Endodermal cell (in vitro differentiated cells): ENCODE measurements around the gene TSPAN11. TPM values are rescaled to one million over a fixed set of nuclear protein-coding genes. Genes with fewer than 3 reads are reported as not detected.

Experiments used
- DNase-seq: peaks from one replicate; pipeline ENCODE4 v3.0.0-alpha.2; 2017
- H3K27ac ChIP-seq: 2 replicates; pipeline ENCODE4 v1.5.1; 2013; ENCODE audit warnings: mild to moderate bottlenecking, low read depth, low read length, moderate library complexity
- H3K27me3 ChIP-seq: 2 replicates; pipeline ENCODE4 v1.6.1; 2013; ENCODE audit warnings: mild to moderate bottlenecking, low read length, moderate library complexity; ENCODE audit not compliant: insufficient read depth, control insufficient read depth, poor library complexity, severe bottlenecking
- H3K36me3 ChIP-seq: 2 replicates; pipeline ENCODE4 v1.7.0; 2013; ENCODE audit warnings: mild to moderate bottlenecking, low read length, moderate library complexity; ENCODE audit not compliant: control insufficient read depth, insufficient read depth
- H3K4me1 ChIP-seq: one replicate; pipeline ENCODE4 v1.7.0; 2013; ENCODE audit warnings: low read length; ENCODE audit not compliant: control insufficient read depth, insufficient read depth
- H3K4me3 ChIP-seq: 2 replicates; pipeline ENCODE4 v1.5.1; 2013; ENCODE audit warnings: mild to moderate bottlenecking, low read length, moderate library complexity
- H3K9ac ChIP-seq: 2 replicates; pipeline ENCODE4 v1.6.1; 2013; ENCODE audit warnings: mild to moderate bottlenecking, low read length, moderate library complexity; ENCODE audit not compliant: poor library complexity, severe bottlenecking; ENCODE audit errors: extremely low read depth
- H3K9me3 ChIP-seq: 2 replicates; pipeline ENCODE4 v1.6.1; 2013; ENCODE audit warnings: mild to moderate bottlenecking, low read length, moderate library complexity; ENCODE audit not compliant: control insufficient read depth
- H3K27ac Mint-ChIP-seq: 2 replicates; pipeline ENCODE4 v1.8.0; 2020; ENCODE audit warnings: mixed read lengths
- H3K27me3 Mint-ChIP-seq: 2 replicates; pipeline ENCODE4 v1.8.0; 2021; ENCODE audit warnings: mild to moderate bottlenecking, mixed read lengths; ENCODE audit not compliant: insufficient read depth
- H3K36me3 Mint-ChIP-seq: 2 replicates; pipeline ENCODE4 v1.8.0; 2020; ENCODE audit warnings: low read depth, mixed read lengths
- H3K4me1 Mint-ChIP-seq: 2 replicates; pipeline ENCODE4 v1.8.0; 2020; ENCODE audit warnings: mixed read lengths
- H3K4me3 Mint-ChIP-seq: 2 replicates; pipeline ENCODE4 v1.8.0; 2020; ENCODE audit warnings: mild to moderate bottlenecking, moderate library complexity, mixed read lengths
- H3K9me3 Mint-ChIP-seq: 2 replicates; pipeline ENCODE4 v1.8.0; 2020; ENCODE audit warnings: mild to moderate bottlenecking, mixed read lengths
- WGBS, 2 experiments: methylation state at CpG; one replicate each; pipeline versions ENCODE4 v1.1.5 to v1.1.7; 2013; ENCODE audit warnings: missing lambda C conversion rate in 2 of 2, mixed read lengths in 1 of 2; ENCODE audit not compliant: insufficient coverage in 1 of 2, insufficient read length in 1 of 2; 5-methylcytosine and 5-hydroxymethylcytosine counted together
- total RNA-seq, 2 donors: library from RNA; stranded (reverse); fragmentation: NEBNext Ultra II Directional in 1 of 2; extraction: Animal tissue kit (Norgen Biotek cat#: 25700) in 1 of 2; gene quantifications; 2 replicates in 1 of 2; 3 replicates in 1 of 2; pipeline ENCODE4 v1.2.1, GENCODE V29; 2021
- TF ChIP-seq, protein P1 (sequence below): fragments of 200-600 bp; sonication (generic); conservative IDR thresholded peaks from 2 replicates; pipeline ENCODE4 v1.5.0; 2021; ENCODE audit warnings: antibody characterized with exemption, mild to moderate bottlenecking

The TSPAN11 gene
- total RNA-seq, 2 donors from 2014 or later: 0.20 to 3.6 TPM

GRCh38 chr12:30900351-30900750, 26.2 kb upstream of the TSPAN11 start:
- Histone ChIP-seq H3K27ac (no peak overlapping the region), H3K9ac (no peak overlapping the region), H3K4me3 (no peak overlapping the region), H3K27me3 (no peaks in the 10 kb centered on the region), H3K9me3 (no peaks in the 10 kb centered on the region), H3K4me1 (no peaks in the 10 kb centered on the region), H3K36me3 (no peaks in the 10 kb centered on the region)
- Mint-ChIP-seq H3K36me3 (no peaks in the 10 kb centered on the region), H3K4me3 (no peak overlapping the region), H3K27me3 (no peaks in the 10 kb centered on the region), H3K4me1 (no peaks in the 10 kb centered on the region), H3K27ac (no peak overlapping the region), H3K9me3 (peaks cover 2% of the 10 kb centered on the region)
- TF ChIP-seq, protein P1, sequence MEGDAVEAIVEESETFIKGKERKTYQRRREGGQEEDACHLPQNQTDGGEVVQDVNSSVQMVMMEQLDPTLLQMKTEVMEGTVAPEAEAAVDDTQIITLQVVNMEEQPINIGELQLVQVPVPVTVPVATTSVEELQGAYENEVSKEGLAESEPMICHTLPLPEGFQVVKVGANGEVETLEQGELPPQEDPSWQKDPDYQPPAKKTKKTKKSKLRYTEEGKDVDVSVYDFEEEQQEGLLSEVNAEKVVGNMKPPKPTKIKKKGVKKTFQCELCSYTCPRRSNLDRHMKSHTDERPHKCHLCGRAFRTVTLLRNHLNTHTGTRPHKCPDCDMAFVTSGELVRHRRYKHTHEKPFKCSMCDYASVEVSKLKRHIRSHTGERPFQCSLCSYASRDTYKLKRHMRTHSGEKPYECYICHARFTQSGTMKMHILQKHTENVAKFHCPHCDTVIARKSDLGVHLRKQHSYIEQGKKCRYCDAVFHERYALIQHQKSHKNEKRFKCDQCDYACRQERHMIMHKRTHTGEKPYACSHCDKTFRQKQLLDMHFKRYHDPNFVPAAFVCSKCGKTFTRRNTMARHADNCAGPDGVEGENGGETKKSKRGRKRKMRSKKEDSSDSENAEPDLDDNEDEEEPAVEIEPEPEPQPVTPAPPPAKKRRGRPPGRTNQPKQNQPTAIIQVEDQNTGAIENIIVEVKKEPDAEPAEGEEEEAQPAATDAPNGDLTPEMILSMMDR: no peak
- 86 to 100% methylated on average over 1 of the region's 1 CpG for WGBS, 2 experiments
- DNase-seq: no peak

DNA sequence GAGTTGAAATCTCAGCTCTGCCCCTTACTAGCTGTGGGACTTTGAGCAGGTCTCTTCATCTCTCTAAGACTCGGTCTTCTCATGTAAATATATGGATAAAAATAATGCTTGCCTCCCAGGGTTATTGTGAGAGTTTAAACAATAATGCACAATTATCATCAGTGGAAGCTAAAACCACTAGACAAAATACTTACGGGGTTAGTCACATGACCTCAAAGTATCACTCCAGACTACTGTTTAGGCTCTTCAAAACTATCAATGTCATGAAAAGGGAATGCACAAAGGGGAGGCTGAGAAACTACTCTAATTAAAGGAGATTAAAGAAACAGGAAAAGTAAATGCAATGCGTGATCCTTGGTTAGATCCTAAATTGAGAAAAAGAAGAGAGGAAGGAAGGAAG, 24.5 kb upstream of the TSPAN11 start:
- no peaks in the 10 kb centered on the region for H3K27me3 ChIP-seq
- Mint-ChIP-seq H3K4me3 (no peak overlapping the region), H3K27me3 (peaks cover 2% of the 10 kb centered on the region), H3K9me3 (peaks cover 2% of the 10 kb centered on the region), H3K27ac (no peak overlapping the region), H3K36me3 (no peaks in the 10 kb centered on the region), H3K4me1 (no peaks in the 10 kb centered on the region)
- TF ChIP-seq, protein P1: no peak
- H3K4me1 ChIP-seq: no peaks in the 10 kb centered on the region
- H3K9ac ChIP-seq: no peak overlapping the region
- 95 to 100% methylated on average over 2 to 3 of the region's 3 CpGs for WGBS, 2 experiments
- no peak overlapping the region for H3K4me3 ChIP-seq
- H3K27ac ChIP-seq: no peak overlapping the region
- no peak for DNase-seq
- no peaks in the 10 kb centered on the region for H3K9me3 ChIP-seq
- no peaks in the 10 kb centered on the region for H3K36me3 ChIP-seq

- Mint-ChIP-seq H3K4me3 (no peak overlapping the region), H3K27me3 (peaks cover 2% of the 10 kb centered on the region), H3K27ac (no peak overlapping the region), H3K9me3 (peaks cover 2% of the 10 kb centered on the region), H3K36me3 (no peaks in the 10 kb centered on the region), H3K4me1 (no peaks in the 10 kb centered on the region)
- 95 to 100% methylated on average over 2 to 3 of the region's 4 CpGs for WGBS, 2 experiments
- H3K4me3 ChIP-seq: no peak overlapping the region
- no peak overlapping the region for H3K9ac ChIP-seq
- no peaks in the 10 kb centered on the region for H3K36me3 ChIP-seq
- H3K27me3 ChIP-seq: no peaks in the 10 kb centered on the region
- no peak overlapping the region for H3K27ac ChIP-seq
- TF ChIP-seq, protein P1: no peak
- H3K9me3 ChIP-seq: no peaks in the 10 kb centered on the region
- no peaks in the 10 kb centered on the region for H3K4me1 ChIP-seq
- no peak for DNase-seq
These were observed 24.0 kb upstream of the TSPAN11 start for GRCh38 chr12:30902596-30902995.
